Peyer's patch (tissue), 4 donors: ENCODE results near the gene ETFBKMT.

Experiments
- CTCF ChIP-seq, 6 experiments: fragments of 450-650 bp in 4 of 6; fragments of 200-600 bp in 2 of 6; sonication (generic) in 1 of 6; IDR thresholded peaks; one replicate each; pipeline ENCODE4 v1.5.1; 2017 to 2019; ENCODE audit warnings: antibody characterized with exemption in 6 of 6, mild to moderate bottlenecking in 3 of 6, moderate library complexity in 1 of 6
- POLR2A ChIP-seq, 2 donors: fragments of 450-650 bp; IDR thresholded peaks; one replicate each; pipeline ENCODE4 v1.5.1; 2017; ENCODE audit warnings: antibody characterized with exemption in 2 of 2, mild to moderate bottlenecking in 2 of 2, moderate library complexity in 2 of 2

- TF ChIP-seq POLR2A (IDR thresholded peaks at IDR 0.05) (no peak), CTCF (IDR thresholded peaks at IDR 0.05) (no peak)
These were observed 2.8 kb downstream of the ETFBKMT start for GRCh38 chr12:31662176-31662849.
